ENCODE results near the gene GPN2.
"Not testable (repeated sequence)": the region's sequence is repeated elsewhere in the genome, so short reads cannot be mapped to it uniquely, and the experiment has no call there.

Gene GPN2

GRCh38 chr1:26839339-26839722 is 50.8 kb downstream of the GPN2 start:
- H3K4me3 ChIP-seq (ENCODE audit: low read depth, low read length) = no peak overlapping the region
- TF ChIP-seq, protein P1, sequence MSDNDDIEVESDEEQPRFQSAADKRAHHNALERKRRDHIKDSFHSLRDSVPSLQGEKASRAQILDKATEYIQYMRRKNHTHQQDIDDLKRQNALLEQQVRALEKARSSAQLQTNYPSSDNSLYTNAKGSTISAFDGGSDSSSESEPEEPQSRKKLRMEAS (IDR thresholded peaks at IDR 0.05; ENCODE audit: low read depth, low read length) = no peak
- TF ChIP-seq, protein P2, sequence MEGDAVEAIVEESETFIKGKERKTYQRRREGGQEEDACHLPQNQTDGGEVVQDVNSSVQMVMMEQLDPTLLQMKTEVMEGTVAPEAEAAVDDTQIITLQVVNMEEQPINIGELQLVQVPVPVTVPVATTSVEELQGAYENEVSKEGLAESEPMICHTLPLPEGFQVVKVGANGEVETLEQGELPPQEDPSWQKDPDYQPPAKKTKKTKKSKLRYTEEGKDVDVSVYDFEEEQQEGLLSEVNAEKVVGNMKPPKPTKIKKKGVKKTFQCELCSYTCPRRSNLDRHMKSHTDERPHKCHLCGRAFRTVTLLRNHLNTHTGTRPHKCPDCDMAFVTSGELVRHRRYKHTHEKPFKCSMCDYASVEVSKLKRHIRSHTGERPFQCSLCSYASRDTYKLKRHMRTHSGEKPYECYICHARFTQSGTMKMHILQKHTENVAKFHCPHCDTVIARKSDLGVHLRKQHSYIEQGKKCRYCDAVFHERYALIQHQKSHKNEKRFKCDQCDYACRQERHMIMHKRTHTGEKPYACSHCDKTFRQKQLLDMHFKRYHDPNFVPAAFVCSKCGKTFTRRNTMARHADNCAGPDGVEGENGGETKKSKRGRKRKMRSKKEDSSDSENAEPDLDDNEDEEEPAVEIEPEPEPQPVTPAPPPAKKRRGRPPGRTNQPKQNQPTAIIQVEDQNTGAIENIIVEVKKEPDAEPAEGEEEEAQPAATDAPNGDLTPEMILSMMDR (IDR thresholded peaks at IDR 0.05; ENCODE audit: low read depth, low read length) = no peak
- TF ChIP-seq MYC (IDR thresholded peaks at IDR 0.05; ENCODE audit: low read depth, low read length) = no peak
- no peak for TF ChIP-seq POLR2A (IDR thresholded peaks at IDR 0.05; ENCODE audit: extremely low read depth, insufficient read length)
- no peak for DNase-seq (ENCODE audit: low read depth)

DNA sequence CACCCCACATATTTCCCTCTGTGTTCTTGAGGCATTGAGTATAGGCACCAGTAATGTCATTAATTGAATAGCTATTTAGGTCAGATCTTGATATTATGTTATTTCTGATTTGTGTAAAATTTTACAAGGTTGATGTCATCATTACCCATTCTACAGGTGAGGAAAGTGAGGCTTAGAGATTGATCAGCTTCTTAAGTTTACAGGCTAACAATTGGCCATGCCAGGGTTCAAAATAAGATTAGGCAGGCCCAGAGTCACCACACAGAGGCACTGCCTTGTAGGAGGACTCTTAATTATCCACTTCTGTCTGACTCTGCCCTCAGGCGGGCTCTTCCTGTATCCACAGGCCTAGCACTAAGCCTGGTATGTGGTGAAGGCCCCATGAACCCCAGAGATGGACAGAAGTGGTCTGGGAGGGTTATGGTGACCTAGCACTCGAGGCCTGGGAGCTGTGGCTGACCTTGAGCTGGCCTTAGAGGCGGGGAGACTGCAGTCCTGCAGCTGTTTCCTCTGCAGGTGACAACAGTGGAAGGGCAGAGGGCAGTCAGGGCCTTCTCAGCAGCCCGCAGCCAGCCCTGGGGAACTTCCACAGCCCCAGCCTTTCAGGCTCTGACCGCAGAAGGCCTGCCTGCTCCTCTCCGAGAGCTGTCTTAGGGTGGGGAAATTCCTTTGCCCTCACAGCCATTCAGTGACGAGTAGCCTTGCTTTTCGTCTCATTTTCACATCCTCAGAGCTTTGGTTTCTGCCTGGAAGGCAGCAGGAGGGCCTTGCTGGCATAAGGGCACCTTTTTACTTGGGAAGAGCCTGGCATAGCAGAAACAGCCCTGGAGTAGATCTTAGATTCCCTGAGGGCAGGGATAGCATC is 51.4 kb downstream of the GPN2 start:
- DNase-seq (ENCODE audit: low read depth) = no peak
- TF ChIP-seq, protein P2 (IDR thresholded peaks at IDR 0.05; ENCODE audit: low read depth, low read length) = no peak
- TF ChIP-seq POLR2A (IDR thresholded peaks at IDR 0.05; ENCODE audit: extremely low read depth, insufficient read length) (no peak), MYC (IDR thresholded peaks at IDR 0.05; ENCODE audit: low read depth, low read length) (no peak)
- TF ChIP-seq, protein P1 (IDR thresholded peaks at IDR 0.05; ENCODE audit: low read depth, low read length) = no peak
- H3K4me3 ChIP-seq (ENCODE audit: low read depth, low read length) = no peak overlapping the region

- not testable (repeated sequence) for H3K4me3 ChIP-seq (ENCODE audit: low read depth, low read length); DNase-seq (ENCODE audit: low read depth)
Observed at GRCh38 chr1:26837665-26838064, 52.4 kb downstream of the GPN2 start.

DNA sequence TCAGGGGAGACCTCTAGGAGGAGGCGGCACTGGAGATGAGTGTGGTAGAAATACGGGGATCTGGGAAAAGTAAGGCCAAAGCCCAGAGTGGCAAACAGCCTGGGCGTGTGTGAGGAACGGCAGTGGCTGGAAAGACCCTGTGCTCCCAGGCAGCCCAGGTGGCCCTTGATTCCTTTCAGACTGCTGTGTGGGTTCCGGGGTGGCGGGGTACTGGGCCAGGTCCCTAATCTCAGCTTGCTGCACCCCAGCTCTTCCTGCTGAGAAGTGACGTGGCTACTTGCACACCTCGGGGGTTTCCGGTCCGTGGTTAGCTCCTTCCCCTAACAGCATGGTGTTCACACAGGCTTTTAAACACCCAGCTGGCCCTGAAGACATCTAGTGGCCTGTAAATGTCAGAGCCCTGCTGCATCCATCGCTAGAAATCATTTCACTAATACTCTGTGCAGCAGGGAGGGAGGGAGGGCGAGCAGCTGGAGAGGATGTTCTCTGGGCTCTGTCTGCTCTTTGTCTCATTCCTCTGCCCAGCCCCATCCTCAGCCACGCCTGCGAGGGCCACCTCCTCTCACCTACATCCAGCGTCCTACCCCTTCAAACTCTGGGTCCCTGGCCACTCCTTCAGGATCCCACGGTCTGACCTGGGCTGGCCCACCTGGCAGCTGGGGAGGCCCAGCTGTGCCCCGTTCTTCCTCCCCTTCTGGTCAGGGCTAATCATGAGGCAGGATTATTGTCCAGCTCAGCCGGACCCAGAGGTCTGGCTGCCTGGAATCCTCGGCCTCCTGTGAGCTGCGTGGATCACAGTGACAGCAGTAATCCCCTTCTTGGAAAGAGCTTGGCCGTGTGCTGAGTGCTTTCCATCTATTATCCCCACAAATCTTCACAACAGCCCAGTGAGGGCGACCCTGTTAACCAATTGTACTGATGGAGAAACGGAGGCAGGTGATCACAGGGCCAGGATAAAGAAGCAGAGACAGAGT is 56.4 kb downstream of the GPN2 start:
- DNase-seq (ENCODE audit: low read depth) = peak; percentile 76
- peak; percentile 50; the same call in 1 of the 2 replicates for TF ChIP-seq MYC (IDR thresholded peaks at IDR 0.05; ENCODE audit: low read depth, low read length)
- TF ChIP-seq, protein P2 (IDR thresholded peaks at IDR 0.05; ENCODE audit: low read depth, low read length) = no peak
- no peak for TF ChIP-seq POLR2A (IDR thresholded peaks at IDR 0.05; ENCODE audit: extremely low read depth, insufficient read length)
- TF ChIP-seq, protein P1 (IDR thresholded peaks at IDR 0.05; ENCODE audit: low read depth, low read length) = peak; percentile 81
- no peak overlapping the region for H3K4me3 ChIP-seq (ENCODE audit: low read depth, low read length)

GRCh38 chr1:26832249-26832960 is 57.7 kb downstream of the GPN2 start:
- TF ChIP-seq, protein P2 (IDR thresholded peaks at IDR 0.05; ENCODE audit: low read depth, low read length) = no peak
- TF ChIP-seq MYC (IDR thresholded peaks at IDR 0.05; ENCODE audit: low read depth, low read length) (no peak), POLR2A (IDR thresholded peaks at IDR 0.05; ENCODE audit: extremely low read depth, insufficient read length) (no peak)
- TF ChIP-seq, protein P1 (IDR thresholded peaks at IDR 0.05; ENCODE audit: low read depth, low read length) = no peak
- no peak overlapping the region for H3K4me3 ChIP-seq (ENCODE audit: low read depth, low read length)
- DNase-seq (ENCODE audit: low read depth) = no peak

All from NB4 (cell line).